ENCODE data around the gene KLHL29.

DNA sequence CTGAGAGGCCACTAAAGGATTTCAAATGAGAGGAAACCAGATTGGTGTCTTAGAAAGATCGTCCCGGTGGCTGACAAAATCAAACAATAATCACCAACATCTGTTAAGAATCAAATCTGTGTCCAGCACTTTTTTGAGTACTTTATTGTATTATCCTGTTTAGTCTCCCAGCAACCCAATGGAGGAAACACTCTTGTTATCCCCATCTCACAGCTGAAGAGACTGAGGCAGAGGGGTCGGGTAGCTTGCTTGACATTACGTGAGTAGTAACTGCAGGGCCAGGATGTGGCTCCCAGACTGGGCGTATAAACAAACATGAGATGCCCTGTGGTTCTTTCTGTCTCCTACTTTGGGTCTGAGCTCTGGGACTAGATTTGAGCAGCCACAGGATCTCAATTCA lies 76.0 kb downstream of the KLHL29 start:
- TF ChIP-seq, protein P1, sequence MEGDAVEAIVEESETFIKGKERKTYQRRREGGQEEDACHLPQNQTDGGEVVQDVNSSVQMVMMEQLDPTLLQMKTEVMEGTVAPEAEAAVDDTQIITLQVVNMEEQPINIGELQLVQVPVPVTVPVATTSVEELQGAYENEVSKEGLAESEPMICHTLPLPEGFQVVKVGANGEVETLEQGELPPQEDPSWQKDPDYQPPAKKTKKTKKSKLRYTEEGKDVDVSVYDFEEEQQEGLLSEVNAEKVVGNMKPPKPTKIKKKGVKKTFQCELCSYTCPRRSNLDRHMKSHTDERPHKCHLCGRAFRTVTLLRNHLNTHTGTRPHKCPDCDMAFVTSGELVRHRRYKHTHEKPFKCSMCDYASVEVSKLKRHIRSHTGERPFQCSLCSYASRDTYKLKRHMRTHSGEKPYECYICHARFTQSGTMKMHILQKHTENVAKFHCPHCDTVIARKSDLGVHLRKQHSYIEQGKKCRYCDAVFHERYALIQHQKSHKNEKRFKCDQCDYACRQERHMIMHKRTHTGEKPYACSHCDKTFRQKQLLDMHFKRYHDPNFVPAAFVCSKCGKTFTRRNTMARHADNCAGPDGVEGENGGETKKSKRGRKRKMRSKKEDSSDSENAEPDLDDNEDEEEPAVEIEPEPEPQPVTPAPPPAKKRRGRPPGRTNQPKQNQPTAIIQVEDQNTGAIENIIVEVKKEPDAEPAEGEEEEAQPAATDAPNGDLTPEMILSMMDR (IDR thresholded peaks at IDR 0.05; ENCODE audit: insufficient read depth, low read depth, low read length) = no peak
- TF ChIP-seq EZH2 (IDR thresholded peaks at IDR 0.05; ENCODE audit: insufficient read depth, low read length) = no peak
